ENCODE measurements around the gene RPUSD1. TPM values are rescaled to one million over a fixed set of nuclear protein-coding genes. Genes with fewer than 3 reads are reported as not detected.

The RPUSD1 gene
- total and polyA plus RNA-seq, 2 experiments from 2014 or later: 27.6 to 37.8 TPM

DNA sequence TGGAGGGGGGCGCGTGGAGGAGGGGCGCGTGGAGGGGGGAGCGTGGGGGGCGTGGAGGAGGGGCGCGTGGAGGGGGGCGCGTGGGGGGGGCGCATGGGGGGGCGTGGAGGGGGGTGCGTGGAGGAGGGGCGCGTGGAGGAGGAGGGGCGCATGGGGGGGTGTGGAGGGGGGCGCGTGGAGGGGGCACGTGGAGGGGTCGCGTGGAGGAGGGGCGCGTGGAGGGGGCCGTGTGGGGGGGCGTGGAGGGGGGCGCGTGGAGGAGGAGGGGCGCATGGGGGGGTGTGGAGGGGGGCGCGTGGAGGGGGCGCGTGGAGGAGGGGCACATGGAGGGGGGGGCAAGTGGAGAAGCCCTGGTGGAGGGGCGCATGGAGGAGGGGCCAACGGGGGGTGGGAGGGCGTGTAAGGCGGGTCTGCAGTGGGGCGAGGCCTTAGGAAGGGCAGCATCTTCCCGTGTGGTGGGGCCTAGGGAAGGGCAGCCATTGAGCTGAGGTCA, 20.4 kb downstream of the RPUSD1 start:
- no peak for DNase-seq (ENCODE audit: low spot score)
- TF ChIP-seq EZH2phosphoT487 (IDR thresholded peaks at IDR 0.05; ENCODE audit: low read depth, severe bottlenecking, unreplicated experiment): no peak
- TF ChIP-seq, protein P1, sequence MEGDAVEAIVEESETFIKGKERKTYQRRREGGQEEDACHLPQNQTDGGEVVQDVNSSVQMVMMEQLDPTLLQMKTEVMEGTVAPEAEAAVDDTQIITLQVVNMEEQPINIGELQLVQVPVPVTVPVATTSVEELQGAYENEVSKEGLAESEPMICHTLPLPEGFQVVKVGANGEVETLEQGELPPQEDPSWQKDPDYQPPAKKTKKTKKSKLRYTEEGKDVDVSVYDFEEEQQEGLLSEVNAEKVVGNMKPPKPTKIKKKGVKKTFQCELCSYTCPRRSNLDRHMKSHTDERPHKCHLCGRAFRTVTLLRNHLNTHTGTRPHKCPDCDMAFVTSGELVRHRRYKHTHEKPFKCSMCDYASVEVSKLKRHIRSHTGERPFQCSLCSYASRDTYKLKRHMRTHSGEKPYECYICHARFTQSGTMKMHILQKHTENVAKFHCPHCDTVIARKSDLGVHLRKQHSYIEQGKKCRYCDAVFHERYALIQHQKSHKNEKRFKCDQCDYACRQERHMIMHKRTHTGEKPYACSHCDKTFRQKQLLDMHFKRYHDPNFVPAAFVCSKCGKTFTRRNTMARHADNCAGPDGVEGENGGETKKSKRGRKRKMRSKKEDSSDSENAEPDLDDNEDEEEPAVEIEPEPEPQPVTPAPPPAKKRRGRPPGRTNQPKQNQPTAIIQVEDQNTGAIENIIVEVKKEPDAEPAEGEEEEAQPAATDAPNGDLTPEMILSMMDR (IDR thresholded peaks at IDR 0.05; ENCODE audit: poor library complexity): no peak
- no peak for TF ChIP-seq EZH2 (IDR thresholded peaks at IDR 0.05; ENCODE audit: borderline replicate concordance)
- H3K4me2 ChIP-seq: no peak overlapping the region
- H3K36me3 ChIP-seq (replicated peaks; ENCODE audit: insufficient read depth, low read depth): no peaks in the 10 kb centered on the region
- no peaks in the 10 kb centered on the region for H3K9me2 ChIP-seq (replicated peaks; ENCODE audit: insufficient read depth)
- H3K9me3 ChIP-seq (ENCODE audit: low read depth): no peaks in the 10 kb centered on the region
- no peaks in the 10 kb centered on the region for H3K27me3 ChIP-seq
- no peak overlapping the region for H3K4me3 ChIP-seq
- H3K27ac ChIP-seq: no peak overlapping the region
- 75% methylated on average over 6 of the region's 38 CpGs for WGBS (ENCODE audit: low lambda C conversion rate, missing lambda C conversion rate)
- no peaks in the 10 kb centered on the region for H3K79me2 ChIP-seq
- no peak overlapping the region for H2AFZ ChIP-seq
- no peaks in the 10 kb centered on the region for H4K20me1 ChIP-seq (ENCODE audit: insufficient read depth, poor library complexity, severe bottlenecking)
- H3K4me1 ChIP-seq (ENCODE audit: insufficient read depth): no peaks in the 10 kb centered on the region

DNA sequence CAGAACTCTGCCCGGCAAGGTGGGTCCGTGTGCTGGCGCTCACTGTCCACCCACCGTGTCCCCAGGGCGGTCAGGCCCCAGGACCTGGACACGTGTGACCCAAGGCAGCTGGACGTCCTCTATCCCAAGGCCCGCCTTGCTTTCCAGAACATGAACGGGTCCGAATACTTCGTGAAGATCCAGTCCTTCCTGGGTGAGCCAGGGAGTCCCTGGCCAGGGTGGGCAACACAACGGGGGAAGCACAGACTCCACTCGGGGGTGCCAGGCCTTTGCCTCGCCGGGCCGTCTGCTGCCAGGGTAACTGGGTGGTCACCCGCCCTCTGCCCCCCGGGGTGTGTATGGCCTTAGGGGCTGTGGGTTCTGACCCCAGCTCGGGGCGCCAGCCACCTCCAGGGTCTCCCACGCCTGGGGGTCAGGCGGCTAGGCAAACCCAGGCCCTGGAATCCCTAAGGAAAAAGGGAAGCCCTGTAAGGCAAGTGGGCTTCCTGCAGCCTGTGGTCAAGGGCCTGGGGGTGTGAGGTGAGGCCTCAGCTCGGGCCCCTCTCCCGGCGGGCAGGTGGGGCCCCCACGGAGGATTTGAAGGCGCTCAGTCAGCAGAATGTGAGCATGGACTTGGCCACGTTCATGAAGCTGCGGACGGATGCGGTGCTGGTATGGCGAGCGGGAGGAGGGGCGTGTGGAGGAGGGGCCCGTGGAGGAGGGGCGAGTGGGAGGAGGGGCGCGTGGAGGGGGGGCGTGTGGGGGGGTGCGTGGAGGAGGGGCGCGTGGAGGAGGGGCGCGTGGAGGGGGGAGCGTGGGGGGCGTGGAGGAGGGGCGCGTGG, 21.2 kb downstream of the RPUSD1 start:
- 87% methylated on average over 31 of the region's 48 CpGs for WGBS (ENCODE audit: low lambda C conversion rate, missing lambda C conversion rate)
- H3K27ac ChIP-seq: no peak overlapping the region
- TF ChIP-seq EZH2phosphoT487 (IDR thresholded peaks at IDR 0.05; ENCODE audit: low read depth, severe bottlenecking, unreplicated experiment) (no peak), EZH2 (IDR thresholded peaks at IDR 0.05; ENCODE audit: borderline replicate concordance) (no peak)
- TF ChIP-seq, protein P1 (IDR thresholded peaks at IDR 0.05; ENCODE audit: poor library complexity): no peak
- H3K36me3 ChIP-seq (replicated peaks; ENCODE audit: insufficient read depth, low read depth): no peaks in the 10 kb centered on the region
- no peaks in the 10 kb centered on the region for H3K9me3 ChIP-seq (ENCODE audit: low read depth)
- H3K27me3 ChIP-seq: no peaks in the 10 kb centered on the region
- H3K4me3 ChIP-seq: no peak overlapping the region
- H3K9me2 ChIP-seq (replicated peaks; ENCODE audit: insufficient read depth): no peaks in the 10 kb centered on the region
- no peak for DNase-seq (ENCODE audit: low spot score)
- H3K79me2 ChIP-seq: no peaks in the 10 kb centered on the region
- no peak overlapping the region for H3K4me2 ChIP-seq
- no peak overlapping the region for H2AFZ ChIP-seq
- H4K20me1 ChIP-seq (ENCODE audit: insufficient read depth, poor library complexity, severe bottlenecking): no peaks in the 10 kb centered on the region
- H3K4me1 ChIP-seq (ENCODE audit: insufficient read depth): no peaks in the 10 kb centered on the region

DNA sequence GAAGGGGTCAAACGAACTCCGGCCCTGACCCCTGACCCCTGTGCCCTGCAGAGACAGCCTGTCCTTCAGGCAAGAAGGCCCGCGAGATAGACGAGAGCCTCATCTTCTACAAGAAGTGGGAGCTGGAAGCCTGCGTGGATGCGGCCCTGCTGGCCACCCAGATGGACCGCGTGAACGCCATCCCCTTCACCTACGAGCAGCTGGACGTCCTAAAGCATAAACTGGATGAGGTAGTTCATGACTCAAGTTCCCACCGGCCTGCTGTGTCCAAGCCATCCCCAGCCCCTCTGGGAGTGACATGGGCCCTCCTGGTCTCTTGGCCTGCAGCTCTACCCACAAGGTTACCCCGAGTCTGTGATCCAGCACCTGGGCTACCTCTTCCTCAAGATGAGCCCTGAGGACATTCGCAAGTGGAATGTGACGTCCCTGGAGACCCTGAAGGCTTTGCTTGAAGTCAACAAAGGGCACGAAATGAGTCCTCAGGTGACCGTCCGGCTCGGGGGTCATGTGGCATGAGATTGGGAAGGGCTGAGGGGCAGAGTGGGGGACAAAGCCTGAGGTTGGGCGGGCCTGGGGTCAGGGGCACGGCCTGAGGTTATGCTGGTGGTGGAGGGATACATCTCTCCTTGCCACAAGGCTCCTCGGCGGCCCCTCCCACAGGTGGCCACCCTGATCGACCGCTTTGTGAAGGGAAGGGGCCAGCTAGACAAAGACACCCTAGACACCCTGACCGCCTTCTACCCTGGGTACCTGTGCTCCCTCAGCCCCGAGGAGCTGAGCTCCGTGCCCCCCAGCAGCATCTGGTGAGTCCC, 22.0 kb downstream of the RPUSD1 start:
- H3K9me2 ChIP-seq (replicated peaks; ENCODE audit: insufficient read depth): no peaks in the 10 kb centered on the region
- no peak overlapping the region for H2AFZ ChIP-seq
- no peaks in the 10 kb centered on the region for H3K4me1 ChIP-seq (ENCODE audit: insufficient read depth)
- H3K36me3 ChIP-seq (replicated peaks; ENCODE audit: insufficient read depth, low read depth): no peaks in the 10 kb centered on the region
- no peak overlapping the region for H3K27ac ChIP-seq
- H3K79me2 ChIP-seq: no peaks in the 10 kb centered on the region
- no peak overlapping the region for H3K4me3 ChIP-seq
- DNase-seq (ENCODE audit: low spot score): no peak
- WGBS (ENCODE audit: low lambda C conversion rate, missing lambda C conversion rate): 89% methylated on average over 26 of the region's 29 CpGs
- no peaks in the 10 kb centered on the region for H3K9me3 ChIP-seq (ENCODE audit: low read depth)
- no peaks in the 10 kb centered on the region for H3K27me3 ChIP-seq
- H4K20me1 ChIP-seq (ENCODE audit: insufficient read depth, poor library complexity, severe bottlenecking): no peaks in the 10 kb centered on the region
- TF ChIP-seq EZH2 (IDR thresholded peaks at IDR 0.05; ENCODE audit: borderline replicate concordance): no peak
- TF ChIP-seq, protein P1 (IDR thresholded peaks at IDR 0.05; ENCODE audit: poor library complexity): no peak
- no peak for TF ChIP-seq EZH2phosphoT487 (IDR thresholded peaks at IDR 0.05; ENCODE audit: low read depth, severe bottlenecking, unreplicated experiment)
- no peak overlapping the region for H3K4me2 ChIP-seq
